SK-N-SH treated with all-trans-retinoic acid at 6 μM for 48 hours (cell line): Measurements from ENCODE around the gene CEP78.

Experiments used
- ATAC-seq: fragments of 200-7000 bp; cut with Tn5 transposase; 3 replicates; pipeline ENCODE4 v1.9.1; 2020; ENCODE audit warnings: mild to moderate bottlenecking, moderate library complexity
- ARNTL ChIP-seq: fragments of 450-650 bp; formaldehyde crosslinking; IDR thresholded peaks from 2 replicates; pipeline ENCODE4 v1.5.0; 2020; ENCODE audit warnings: low read depth, mild to moderate bottlenecking, moderate library complexity, borderline replicate concordance
- CREB5 ChIP-seq: fragments of 250-450 bp; sonication (Bioruptor Pico); IDR thresholded peaks from 2 replicates; pipeline ENCODE4 v1.5.1; 2020; ENCODE audit warnings: low read depth, mild to moderate bottlenecking, moderate library complexity
- CSDC2 ChIP-seq: fragments of 250-450 bp; sonication (Bioruptor Pico); IDR thresholded peaks from 2 replicates; pipeline ENCODE4 v1.5.0; 2020; ENCODE audit warnings: mild to moderate bottlenecking, moderate library complexity
- CSRNP3 ChIP-seq: fragments of 250-450 bp; sonication (Bioruptor Pico); IDR thresholded peaks from 2 replicates; pipeline ENCODE4 v1.5.1; 2021; ENCODE audit warnings: mild to moderate bottlenecking, moderate library complexity
- GLIS3 ChIP-seq: fragments of 250-450 bp; sonication (Bioruptor Pico); IDR thresholded peaks from 2 replicates; pipeline ENCODE4 v1.5.0; 2020; ENCODE audit warnings: mild to moderate bottlenecking, moderate library complexity
- ISL1 ChIP-seq: fragments of 250-450 bp; sonication (Bioruptor Pico); IDR thresholded peaks from 2 replicates; pipeline ENCODE4 v2.1.2; 2022; ENCODE audit warnings: mild to moderate bottlenecking, moderate library complexity
- OSR1 ChIP-seq: fragments of 250-450 bp; sonication (Bioruptor Pico); IDR thresholded peaks from 2 replicates; pipeline ENCODE4 v1.8.0; 2022; ENCODE audit warnings: moderate library complexity, mild to moderate bottlenecking, inconsistent platforms
- POU6F1 ChIP-seq: fragments of 250-450 bp; sonication (Bioruptor Pico); IDR thresholded peaks from 2 replicates; pipeline ENCODE4 v1.8.0; 2021; ENCODE audit warnings: low read depth, mild to moderate bottlenecking, moderate library complexity, borderline replicate concordance
- PPARA ChIP-seq: fragments of 250-450 bp; sonication (Bioruptor Pico); IDR thresholded peaks from 2 replicates; pipeline ENCODE4 v1.5.0; 2020; ENCODE audit warnings: mild to moderate bottlenecking, borderline replicate concordance
- RARB ChIP-seq: fragments of 250-450 bp; sonication (Bioruptor Pico); IDR thresholded peaks from 2 replicates; pipeline ENCODE4 v1.8.0; 2021; ENCODE audit warnings: mild to moderate bottlenecking, moderate library complexity
- SNAI2 ChIP-seq: fragments of 250-450 bp; sonication (Bioruptor Pico); IDR thresholded peaks from 2 replicates; pipeline ENCODE4 v1.5.0; 2020; ENCODE audit warnings: mild to moderate bottlenecking, moderate library complexity
- TCF4 ChIP-seq: fragments of 250-450 bp; sonication (Bioruptor Pico); IDR thresholded peaks from 2 replicates; pipeline ENCODE4 v1.8.0; 2021; ENCODE audit warnings: mild to moderate bottlenecking, moderate library complexity, borderline replicate concordance
- TOX ChIP-seq: fragments of 250-450 bp; sonication (Bioruptor Pico); IDR thresholded peaks from 2 replicates; pipeline ENCODE4 v1.8.0; 2021; ENCODE audit warnings: mild to moderate bottlenecking, moderate library complexity, borderline replicate concordance
- TSHZ2 ChIP-seq: fragments of 250-450 bp; sonication (Bioruptor Pico); IDR thresholded peaks from 2 replicates; pipeline ENCODE4 v1.5.0; 2020; ENCODE audit warnings: mild to moderate bottlenecking, moderate library complexity
- ZC3H10 ChIP-seq: fragments of 250-450 bp; sonication (Bioruptor Pico); IDR thresholded peaks from 2 replicates; pipeline ENCODE4 v1.5.1; 2021; ENCODE audit warnings: mild to moderate bottlenecking, moderate library complexity
- ZFP3 ChIP-seq: fragments of 250-450 bp; sonication (Bioruptor Pico); IDR thresholded peaks from 2 replicates; pipeline ENCODE4 v1.5.0; 2020; ENCODE audit warnings: mild to moderate bottlenecking, moderate library complexity
- ZNF565 ChIP-seq: fragments of 450-650 bp; formaldehyde crosslinking; conservative IDR thresholded peaks from 2 replicates; pipeline ENCODE4 v1.5.0; 2020; ENCODE audit warnings: low read depth, mild to moderate bottlenecking, moderate library complexity
- ZNF70 ChIP-seq: fragments of 450-650 bp; formaldehyde crosslinking; IDR thresholded peaks from 2 replicates; pipeline ENCODE4 v1.5.0; 2020; ENCODE audit warnings: mild to moderate bottlenecking, moderate library complexity
- ZNF8 ChIP-seq: fragments of 450-650 bp; formaldehyde crosslinking; IDR thresholded peaks from 2 replicates; pipeline ENCODE4 v1.5.0; 2020; ENCODE audit warnings: mild to moderate bottlenecking, moderate library complexity

Gene CEP78

GRCh38 chr9:78292026-78292425 is 56.2 kb downstream of the CEP78 start:
- no peak for ATAC-seq
- TF ChIP-seq POU6F1 (CRISPR knock-in tag) (no peak), ARNTL (CRISPR knock-in tag) (no peak), OSR1 (CRISPR knock-in tag) (no peak), CSDC2 (CRISPR knock-in tag) (no peak), TOX (CRISPR knock-in tag) (no peak), CREB5 (CRISPR knock-in tag) (no peak), SNAI2 (CRISPR knock-in tag) (no peak), TSHZ2 (CRISPR knock-in tag) (no peak), RARB (CRISPR knock-in tag) (no peak), PPARA (no peak), CSRNP3 (CRISPR knock-in tag) (no peak), ZFP3 (CRISPR knock-in tag) (no peak), ZNF8 (CRISPR knock-in tag) (no peak), ZC3H10 (CRISPR knock-in tag) (no peak), TCF4 (CRISPR knock-in tag) (no peak)
- TF ChIP-seq, all 23 proteins: peak for 0

GRCh38 chr9:78292716-78293497 is 57.0 kb downstream of the CEP78 start:
- no peak for ATAC-seq

More at GRCh38 chr9:78292716-78293497, 57.0 kb downstream of the CEP78 start:
- TF ChIP-seq ZNF70 (CRISPR knock-in tag) (no peak), CSRNP3 (CRISPR knock-in tag) (no peak), ISL1 (no peak), GLIS3 (CRISPR knock-in tag) (no peak), OSR1 (CRISPR knock-in tag) (no peak), ZNF565 (CRISPR knock-in tag) (no peak), ZC3H10 (CRISPR knock-in tag) (no peak), TOX (CRISPR knock-in tag) (no peak)
